ENCODE results near the gene KCNN3.

KCNN3 gene

GRCh38 chr1:154712166-154712810 lies 157.8 kb downstream of the KCNN3 start:
- H3K4me3 ChIP-seq (ENCODE audit: control insufficient read depth, low read depth, low read length): no peak overlapping the region
- no peak for DNase-seq (ENCODE audit: low read depth)
- TF ChIP-seq, protein P1, sequence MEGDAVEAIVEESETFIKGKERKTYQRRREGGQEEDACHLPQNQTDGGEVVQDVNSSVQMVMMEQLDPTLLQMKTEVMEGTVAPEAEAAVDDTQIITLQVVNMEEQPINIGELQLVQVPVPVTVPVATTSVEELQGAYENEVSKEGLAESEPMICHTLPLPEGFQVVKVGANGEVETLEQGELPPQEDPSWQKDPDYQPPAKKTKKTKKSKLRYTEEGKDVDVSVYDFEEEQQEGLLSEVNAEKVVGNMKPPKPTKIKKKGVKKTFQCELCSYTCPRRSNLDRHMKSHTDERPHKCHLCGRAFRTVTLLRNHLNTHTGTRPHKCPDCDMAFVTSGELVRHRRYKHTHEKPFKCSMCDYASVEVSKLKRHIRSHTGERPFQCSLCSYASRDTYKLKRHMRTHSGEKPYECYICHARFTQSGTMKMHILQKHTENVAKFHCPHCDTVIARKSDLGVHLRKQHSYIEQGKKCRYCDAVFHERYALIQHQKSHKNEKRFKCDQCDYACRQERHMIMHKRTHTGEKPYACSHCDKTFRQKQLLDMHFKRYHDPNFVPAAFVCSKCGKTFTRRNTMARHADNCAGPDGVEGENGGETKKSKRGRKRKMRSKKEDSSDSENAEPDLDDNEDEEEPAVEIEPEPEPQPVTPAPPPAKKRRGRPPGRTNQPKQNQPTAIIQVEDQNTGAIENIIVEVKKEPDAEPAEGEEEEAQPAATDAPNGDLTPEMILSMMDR (IDR thresholded peaks at IDR 0.05; ENCODE audit: control insufficient read depth, insufficient read depth, low read depth, low read length, missing control alignments): no peak

- TF ChIP-seq, protein P1 (IDR thresholded peaks at IDR 0.05; ENCODE audit: control insufficient read depth, insufficient read depth, low read depth, low read length, missing control alignments): no peak
- DNase-seq (ENCODE audit: low read depth): no peak
- no peak overlapping the region for H3K4me3 ChIP-seq (ENCODE audit: control insufficient read depth, low read depth, low read length)
These were observed 158.7 kb downstream of the KCNN3 start for GRCh38 chr1:154711416-154711815.

GRCh38 chr1:154710106-154710505 lies 160.0 kb downstream of the KCNN3 start:
- no peak overlapping the region for H3K4me3 ChIP-seq (ENCODE audit: control insufficient read depth, low read depth, low read length)
- DNase-seq (ENCODE audit: low read depth): no peak
- TF ChIP-seq, protein P1 (IDR thresholded peaks at IDR 0.05; ENCODE audit: control insufficient read depth, insufficient read depth, low read depth, low read length, missing control alignments): no peak

- TF ChIP-seq, protein P1 (IDR thresholded peaks at IDR 0.05; ENCODE audit: control insufficient read depth, insufficient read depth, low read depth, low read length, missing control alignments): no peak
- no peak overlapping the region for H3K4me3 ChIP-seq (ENCODE audit: control insufficient read depth, low read depth, low read length)
- DNase-seq (ENCODE audit: low read depth): no peak
These were observed 162.1 kb downstream of the KCNN3 start for GRCh38 chr1:154707901-154708463.

GRCh38 chr1:154706851-154707250 lies 163.2 kb downstream of the KCNN3 start:
- no peak for DNase-seq (ENCODE audit: low read depth)
- no peak overlapping the region for H3K4me3 ChIP-seq (ENCODE audit: control insufficient read depth, low read depth, low read length)
- TF ChIP-seq, protein P1 (IDR thresholded peaks at IDR 0.05; ENCODE audit: control insufficient read depth, insufficient read depth, low read depth, low read length, missing control alignments): no peak

GRCh38 chr1:154705544-154705943 lies 164.5 kb downstream of the KCNN3 start:
- TF ChIP-seq, protein P1 (IDR thresholded peaks at IDR 0.05; ENCODE audit: control insufficient read depth, insufficient read depth, low read depth, low read length, missing control alignments): no peak
- no peak for DNase-seq (ENCODE audit: low read depth)
- no peak overlapping the region for H3K4me3 ChIP-seq (ENCODE audit: control insufficient read depth, low read depth, low read length)

Measured in AG09309 (cell line).